ENCODE data around the gene CCDC50.

The CCDC50 gene

GRCh38 chr3:191307341-191307740, 21.9 kb upstream of the CCDC50 start:
- no CpG with 5 or more reads among the region's 4 CpGs for WGBS, 2 donors (ENCODE audit: extremely low coverage in 2 of 2, insufficient read length in 2 of 2, insufficient replicate concordance in 1 of 2)
- no peaks in the 10 kb centered on the region for H3K4me1 ChIP-seq (ENCODE audit: control insufficient read depth in 2 of 2, insufficient read depth in 1 of 2, low read depth in 1 of 2, low read length in 2 of 2)
- no peak overlapping the region for H3K23ac ChIP-seq (ENCODE audit: low read depth, low read length, poor library complexity)
- H2AFZ ChIP-seq (ENCODE audit: low read length) = no peak overlapping the region
- H3K9me3 ChIP-seq (replicated peaks in 1 of 2; ENCODE audit: control insufficient read depth in 2 of 2, insufficient read depth in 1 of 2, low read depth in 1 of 2, low read length in 2 of 2) = no peaks in the 10 kb centered on the region
- H3K79me1 ChIP-seq (ENCODE audit: low read depth, low read length) = no peaks in the 10 kb centered on the region
- no peak overlapping the region for H3K18ac ChIP-seq (ENCODE audit: low read length)
- H3K14ac ChIP-seq (ENCODE audit: low read length) = no peak overlapping the region
- no peaks in the 10 kb centered on the region for H3K27me3 ChIP-seq (ENCODE audit: control insufficient read depth in 3 of 3, insufficient read depth in 3 of 3, low read depth in 1 of 3, low read length in 3 of 3)
- no peak overlapping the region for H2BK5ac ChIP-seq (ENCODE audit: low read length)
- no peak overlapping the region for H3K9ac ChIP-seq (ENCODE audit: low read depth, low read length, poor library complexity)
- H2BK120ac ChIP-seq (ENCODE audit: low read depth, low read length) = no peak overlapping the region
- H4K8ac ChIP-seq (ENCODE audit: low read depth, low read length) = no peak overlapping the region
- no peak overlapping the region for H3K27ac ChIP-seq (replicated peaks; ENCODE audit: low read length)
- DNase-seq (ENCODE audit: low spot score) = no peak
- H3K4me2 ChIP-seq (ENCODE audit: insufficient read depth, low read length, poor library complexity, severe bottlenecking) = no peak overlapping the region
- H3K4ac ChIP-seq (ENCODE audit: low read length) = no peak overlapping the region
- H3K36me3 ChIP-seq (replicated peaks in 1 of 2; ENCODE audit: control insufficient read depth in 2 of 2, insufficient read depth in 2 of 2, low read length in 2 of 2) = no peaks in the 10 kb centered on the region
- no peak overlapping the region for H2AK5ac ChIP-seq (ENCODE audit: low read depth, low read length)
- no peak overlapping the region for H2BK12ac ChIP-seq (ENCODE audit: low read length)
- H3K4me3 ChIP-seq (ENCODE audit: low read length in 2 of 2) = no peak overlapping the region
- no peak overlapping the region for H4K91ac ChIP-seq (ENCODE audit: low read depth, low read length, poor library complexity)
- H2BK15ac ChIP-seq (ENCODE audit: low read length) = no peak overlapping the region

- no CpG with 5 or more reads among the region's 2 CpGs for WGBS, 2 donors (ENCODE audit: extremely low coverage in 2 of 2, insufficient read length in 2 of 2, insufficient replicate concordance in 1 of 2)
These were observed 15.9 kb upstream of the CCDC50 start for GRCh38 chr3:191313296-191313695.

GRCh38 chr3:191314109-191314728, 15.0 kb upstream of the CCDC50 start:
- no peak overlapping the region for H3K4me2 ChIP-seq (ENCODE audit: insufficient read depth, low read length, poor library complexity, severe bottlenecking)
- no peak for DNase-seq (ENCODE audit: low spot score)
- H4K8ac ChIP-seq (ENCODE audit: low read depth, low read length) = no peak overlapping the region
- WGBS, 2 donors (ENCODE audit: extremely low coverage in 2 of 2, insufficient read length in 2 of 2, insufficient replicate concordance in 1 of 2) = no CpG with 5 or more reads among the region's 5 CpGs
- peaks cover 1% of the 10 kb centered on the region for H3K79me1 ChIP-seq (ENCODE audit: low read depth, low read length)
- H2BK120ac ChIP-seq (ENCODE audit: low read depth, low read length) = no peak overlapping the region
- H2AFZ ChIP-seq (ENCODE audit: low read length) = no peak overlapping the region
- no peak overlapping the region for H3K9ac ChIP-seq (ENCODE audit: low read depth, low read length, poor library complexity)
- no peaks in the 10 kb centered on the region for H3K27me3 ChIP-seq (ENCODE audit: control insufficient read depth in 3 of 3, insufficient read depth in 3 of 3, low read depth in 1 of 3, low read length in 3 of 3)
- no peak overlapping the region for H2BK5ac ChIP-seq (ENCODE audit: low read length)
- no peak overlapping the region for H3K4ac ChIP-seq (ENCODE audit: low read length)
- no peaks in the 10 kb centered on the region for H3K36me3 ChIP-seq (replicated peaks in 1 of 2; ENCODE audit: control insufficient read depth in 2 of 2, insufficient read depth in 2 of 2, low read length in 2 of 2)
- H2BK15ac ChIP-seq (ENCODE audit: low read length) = no peak overlapping the region
- H3K23ac ChIP-seq (ENCODE audit: low read depth, low read length, poor library complexity) = no peak overlapping the region
- H3K14ac ChIP-seq (ENCODE audit: low read length) = no peak overlapping the region
- H4K91ac ChIP-seq (ENCODE audit: low read depth, low read length, poor library complexity) = no peak overlapping the region
- H3K18ac ChIP-seq (ENCODE audit: low read length) = no peak overlapping the region
- H3K4me3 ChIP-seq (ENCODE audit: low read length in 2 of 2) = no peak overlapping the region
- no peak overlapping the region for H2AK5ac ChIP-seq (ENCODE audit: low read depth, low read length)
- no peaks in the 10 kb centered on the region for H3K4me1 ChIP-seq (ENCODE audit: control insufficient read depth in 2 of 2, insufficient read depth in 1 of 2, low read depth in 1 of 2, low read length in 2 of 2)
- H3K9me3 ChIP-seq (replicated peaks in 1 of 2; ENCODE audit: control insufficient read depth in 2 of 2, insufficient read depth in 1 of 2, low read depth in 1 of 2, low read length in 2 of 2) = no peaks in the 10 kb centered on the region
- no peak overlapping the region for H2BK12ac ChIP-seq (ENCODE audit: low read length)
- no peak overlapping the region for H3K27ac ChIP-seq (replicated peaks; ENCODE audit: low read length)

More at GRCh38 chr3:191313296-191313695, 15.9 kb upstream of the CCDC50 start:
- H2BK15ac ChIP-seq (ENCODE audit: low read length) = no peak overlapping the region
- no peak overlapping the region for H3K18ac ChIP-seq (ENCODE audit: low read length)
- H3K4me1 ChIP-seq (ENCODE audit: control insufficient read depth in 2 of 2, insufficient read depth in 1 of 2, low read depth in 1 of 2, low read length in 2 of 2) = no peaks in the 10 kb centered on the region
- no peak overlapping the region for H3K4me3 ChIP-seq (ENCODE audit: low read length in 2 of 2)
- peaks cover 1% of the 10 kb centered on the region for H3K79me1 ChIP-seq (ENCODE audit: low read depth, low read length)
- no peak overlapping the region for H2BK12ac ChIP-seq (ENCODE audit: low read length)
- H3K27me3 ChIP-seq (ENCODE audit: control insufficient read depth in 3 of 3, insufficient read depth in 3 of 3, low read depth in 1 of 3, low read length in 3 of 3) = no peaks in the 10 kb centered on the region
- no peak overlapping the region for H3K23ac ChIP-seq (ENCODE audit: low read depth, low read length, poor library complexity)
- H2AK5ac ChIP-seq (ENCODE audit: low read depth, low read length) = no peak overlapping the region
- H2BK5ac ChIP-seq (ENCODE audit: low read length) = no peak overlapping the region
- no peak overlapping the region for H4K8ac ChIP-seq (ENCODE audit: low read depth, low read length)
- H3K9me3 ChIP-seq (replicated peaks in 1 of 2; ENCODE audit: control insufficient read depth in 2 of 2, insufficient read depth in 1 of 2, low read depth in 1 of 2, low read length in 2 of 2) = no peaks in the 10 kb centered on the region
- no peak overlapping the region for H4K91ac ChIP-seq (ENCODE audit: low read depth, low read length, poor library complexity)
- no peak overlapping the region for H3K9ac ChIP-seq (ENCODE audit: low read depth, low read length, poor library complexity)
- H3K14ac ChIP-seq (ENCODE audit: low read length) = no peak overlapping the region
- no peak for DNase-seq (ENCODE audit: low spot score)
- no peak overlapping the region for H2AFZ ChIP-seq (ENCODE audit: low read length)
- H3K4me2 ChIP-seq (ENCODE audit: insufficient read depth, low read length, poor library complexity, severe bottlenecking) = no peak overlapping the region
- no peak overlapping the region for H2BK120ac ChIP-seq (ENCODE audit: low read depth, low read length)
- H3K27ac ChIP-seq (replicated peaks; ENCODE audit: low read length) = no peak overlapping the region
- H3K36me3 ChIP-seq (replicated peaks in 1 of 2; ENCODE audit: control insufficient read depth in 2 of 2, insufficient read depth in 2 of 2, low read length in 2 of 2) = no peaks in the 10 kb centered on the region
- H3K4ac ChIP-seq (ENCODE audit: low read length) = no peak overlapping the region

GRCh38 chr3:191316876-191317603, 12.2 kb upstream of the CCDC50 start:
- no peak overlapping the region for H3K4me3 ChIP-seq (ENCODE audit: low read length in 2 of 2)
- no peak overlapping the region for H2BK120ac ChIP-seq (ENCODE audit: low read depth, low read length)
- no peaks in the 10 kb centered on the region for H3K27me3 ChIP-seq (ENCODE audit: control insufficient read depth in 3 of 3, insufficient read depth in 3 of 3, low read depth in 1 of 3, low read length in 3 of 3)
- no peaks in the 10 kb centered on the region for H3K36me3 ChIP-seq (replicated peaks in 1 of 2; ENCODE audit: control insufficient read depth in 2 of 2, insufficient read depth in 2 of 2, low read length in 2 of 2)
- no CpG with 5 or more reads among the region's 40 CpGs for WGBS, 2 donors (ENCODE audit: extremely low coverage in 2 of 2, insufficient read length in 2 of 2, insufficient replicate concordance in 1 of 2)
- no peak overlapping the region for H2BK5ac ChIP-seq (ENCODE audit: low read length)
- H3K4me2 ChIP-seq (ENCODE audit: insufficient read depth, low read length, poor library complexity, severe bottlenecking) = no peak overlapping the region
- H2AK5ac ChIP-seq (ENCODE audit: low read depth, low read length) = no peak overlapping the region
- DNase-seq (ENCODE audit: low spot score) = no peak
- peaks cover 1% of the 10 kb centered on the region for H3K79me1 ChIP-seq (ENCODE audit: low read depth, low read length)
- H4K91ac ChIP-seq (ENCODE audit: low read depth, low read length, poor library complexity) = no peak overlapping the region
- no peak overlapping the region for H3K27ac ChIP-seq (replicated peaks; ENCODE audit: low read length)
- H3K4me1 ChIP-seq (ENCODE audit: control insufficient read depth in 2 of 2, insufficient read depth in 1 of 2, low read depth in 1 of 2, low read length in 2 of 2) = no peaks in the 10 kb centered on the region
- no peak overlapping the region for H2AFZ ChIP-seq (ENCODE audit: low read length)
- no peaks in the 10 kb centered on the region for H3K9me3 ChIP-seq (replicated peaks in 1 of 2; ENCODE audit: control insufficient read depth in 2 of 2, insufficient read depth in 1 of 2, low read depth in 1 of 2, low read length in 2 of 2)
- no peak overlapping the region for H2BK15ac ChIP-seq (ENCODE audit: low read length)
- H4K8ac ChIP-seq (ENCODE audit: low read depth, low read length) = no peak overlapping the region
- H2BK12ac ChIP-seq (ENCODE audit: low read length) = no peak overlapping the region
- H3K23ac ChIP-seq (ENCODE audit: low read depth, low read length, poor library complexity) = no peak overlapping the region
- H3K9ac ChIP-seq (ENCODE audit: low read depth, low read length, poor library complexity) = peak overlapping the region; percentile 44
- H3K18ac ChIP-seq (ENCODE audit: low read length) = peak overlapping the region; percentile 3
- H3K14ac ChIP-seq (ENCODE audit: low read length) = peak overlapping the region; percentile 56
- no peak overlapping the region for H3K4ac ChIP-seq (ENCODE audit: low read length)

Measured in neuronal stem cell (in vitro differentiated cells).